Anterior cingulate cortex (tissue), 58 donors: ENCODE measurements around the gene OGFOD3.

Source experiments
- DNase-seq, 58 donors: peaks; one replicate each; lab custom pipeline; 2025; lab: John Stamatoyannopoulos, UW

OGFOD3 gene

GRCh38 chr17:82411396-82412053, 6.9 kb downstream of the OGFOD3 start:
- no peak for DNase-seq

DNA sequence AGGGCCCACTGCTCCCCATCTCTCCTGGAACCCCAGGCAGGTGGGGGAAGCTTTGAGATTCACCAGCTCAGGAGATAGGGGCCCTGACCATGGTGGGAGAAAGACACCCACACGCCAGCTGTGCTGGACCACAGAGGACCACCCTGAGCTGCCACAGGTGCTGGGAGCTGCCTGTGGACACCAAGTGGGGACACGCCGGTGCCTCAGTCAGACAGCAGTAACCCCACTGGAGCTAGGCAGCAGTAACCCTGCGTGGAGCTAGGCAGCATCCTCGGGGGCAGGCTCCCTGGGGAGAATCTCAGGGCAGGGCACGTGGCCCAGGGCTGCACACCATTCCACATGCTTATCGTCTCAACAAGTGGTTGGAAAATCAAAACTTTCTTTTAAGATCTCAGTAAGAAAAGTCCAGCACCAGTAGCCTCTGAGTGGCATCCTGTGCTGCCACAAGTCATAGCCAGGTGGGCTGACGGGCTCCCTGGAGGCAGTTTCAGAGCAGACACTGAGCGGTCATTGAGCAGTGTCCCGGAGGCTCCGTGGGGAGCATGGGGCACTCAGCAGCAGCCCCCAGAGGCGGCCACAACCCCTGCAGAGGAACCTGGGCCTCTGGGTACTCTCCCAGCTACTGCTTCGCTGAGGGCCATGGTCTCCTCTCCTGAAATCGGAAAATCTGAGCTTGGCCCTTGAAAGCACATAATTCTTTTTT, 8.2 kb downstream of the OGFOD3 start:
- no peak for DNase-seq

- no peak for DNase-seq
Measured at GRCh38 chr17:82408938-82409318, 9.5 kb downstream of the OGFOD3 start.

- no peak for DNase-seq
Measured at GRCh38 chr17:82408288-82408937, 10.0 kb downstream of the OGFOD3 start.

DNA sequence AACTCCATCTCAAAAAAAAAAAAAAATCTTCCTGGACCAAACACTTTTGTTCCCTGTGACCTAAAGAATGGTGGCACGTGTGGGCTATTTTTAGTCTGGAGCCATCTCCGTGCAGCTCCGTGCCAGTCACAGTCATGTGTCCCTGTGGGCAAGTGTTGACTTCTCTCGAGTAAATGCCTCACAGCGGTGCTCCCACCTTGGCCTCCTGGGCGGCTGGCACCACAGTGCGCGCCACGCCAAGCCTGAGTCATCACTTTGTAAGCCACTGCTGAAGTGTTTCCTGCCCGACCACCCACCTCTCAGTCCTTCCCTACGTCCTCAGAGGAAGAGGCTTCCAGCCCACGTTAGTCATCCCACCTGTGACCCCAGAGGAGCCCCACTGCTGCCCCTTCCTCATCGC, 11.1 kb downstream of the OGFOD3 start:
- no peak for DNase-seq

- no peak for DNase-seq
Measured at GRCh38 chr17:82406131-82406671, 12.2 kb downstream of the OGFOD3 start.

GRCh38 chr17:82405051-82405450, 13.3 kb downstream of the OGFOD3 start:
- DNase-seq: no peak

GRCh38 chr17:82403662-82404660, 14.4 kb downstream of the OGFOD3 start:
- no peak for DNase-seq

DNA sequence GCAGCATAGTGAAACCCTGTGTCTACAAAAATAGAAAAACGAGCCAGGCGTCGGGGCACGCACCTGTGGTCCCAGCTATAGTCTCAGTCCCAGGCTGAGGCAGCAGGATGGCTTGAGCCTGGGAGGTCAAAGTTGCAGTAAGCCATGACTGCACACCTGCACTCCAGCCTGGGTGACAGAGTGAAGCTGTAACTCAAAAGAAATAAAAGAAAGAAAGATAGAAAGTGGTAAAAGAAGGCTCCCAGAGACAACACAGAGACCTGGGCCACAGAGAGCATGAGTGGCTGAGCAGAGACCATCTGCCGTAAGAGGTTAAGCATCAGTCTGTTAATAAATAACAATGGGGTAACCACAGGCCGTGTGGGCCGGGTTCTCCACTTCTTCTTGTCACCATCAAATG, 15.5 kb downstream of the OGFOD3 start:
- DNase-seq: no peak

DNA sequence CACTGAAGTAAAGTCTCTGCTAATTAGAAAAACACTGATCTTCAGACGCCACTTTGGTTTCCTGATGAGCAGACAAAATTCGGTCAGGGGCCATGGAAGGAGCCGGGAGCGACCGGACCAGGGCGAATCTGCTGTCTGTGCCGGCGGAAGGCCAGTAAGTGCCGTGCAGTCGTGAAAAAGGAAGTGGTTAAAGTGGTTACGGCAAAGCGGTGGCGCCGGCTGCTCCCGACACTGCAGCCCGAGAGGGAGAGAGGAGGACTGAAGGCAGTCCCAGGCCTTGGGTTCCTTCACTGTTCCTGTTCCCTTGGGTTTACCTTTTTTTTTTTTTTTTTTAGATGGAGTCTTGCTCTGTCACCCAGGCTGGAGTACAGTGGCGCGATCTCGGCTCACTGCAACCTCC, 17.6 kb downstream of the OGFOD3 start:
- peak in 7 of 58 donors; percentile 6 to 31 (median 13) for DNase-seq

GRCh38 chr17:82400206-82400605, 18.2 kb downstream of the OGFOD3 start:
- DNase-seq: no peak

GRCh38 chr17:82399601-82400101, 18.7 kb downstream of the OGFOD3 start:
- no peak for DNase-seq

GRCh38 chr17:82399041-82399441, 19.3 kb downstream of the OGFOD3 start:
- peak in 47 of 58 donors; percentile 11 to 88 (median 43) for DNase-seq

DNA sequence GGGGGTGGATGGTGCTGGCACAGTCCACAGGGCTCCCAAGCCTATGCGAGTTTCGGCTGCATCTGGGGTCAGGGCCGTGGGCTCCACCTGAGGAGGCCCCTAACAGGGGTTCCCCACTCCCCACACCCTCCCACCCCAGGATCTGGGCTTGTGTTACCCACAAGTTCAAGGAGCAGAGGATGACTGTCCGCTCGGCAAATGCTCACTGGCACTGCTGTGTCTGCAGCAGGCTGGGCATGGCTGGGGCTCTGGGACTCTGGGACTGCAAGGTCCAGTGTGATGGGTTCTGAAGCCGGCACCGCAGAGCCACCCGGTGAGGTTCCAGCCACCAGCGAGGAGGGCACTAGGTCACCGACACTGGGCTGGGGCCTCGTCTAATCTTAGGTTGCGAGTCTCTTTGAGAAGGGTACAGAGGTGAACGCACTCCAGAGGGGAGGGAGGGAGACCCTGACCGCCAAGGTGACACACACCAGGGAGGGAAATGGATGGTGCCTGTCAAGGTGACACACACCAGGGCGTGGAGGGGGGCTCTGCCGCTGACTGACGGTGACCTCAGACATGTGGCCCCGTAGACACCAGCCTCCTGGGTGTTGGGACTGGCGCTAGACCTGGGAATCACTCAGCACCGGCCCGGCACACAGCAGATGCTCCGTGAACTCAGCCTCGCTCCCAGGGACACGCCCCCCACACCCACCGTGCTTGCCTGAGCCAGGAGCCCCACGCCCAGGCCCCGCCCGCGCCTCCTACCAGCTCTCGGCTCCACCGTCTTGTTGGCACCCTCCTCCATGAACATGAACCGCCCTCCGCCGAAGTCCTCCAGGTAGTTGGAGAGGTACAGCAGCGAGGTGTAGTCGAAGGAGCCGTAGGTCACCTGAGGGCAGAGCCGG, 20.7 kb downstream of the OGFOD3 start:
- no peak for DNase-seq

- DNase-seq: no peak
Measured at GRCh38 chr17:82396601-82397435, 21.6 kb downstream of the OGFOD3 start.

DNA sequence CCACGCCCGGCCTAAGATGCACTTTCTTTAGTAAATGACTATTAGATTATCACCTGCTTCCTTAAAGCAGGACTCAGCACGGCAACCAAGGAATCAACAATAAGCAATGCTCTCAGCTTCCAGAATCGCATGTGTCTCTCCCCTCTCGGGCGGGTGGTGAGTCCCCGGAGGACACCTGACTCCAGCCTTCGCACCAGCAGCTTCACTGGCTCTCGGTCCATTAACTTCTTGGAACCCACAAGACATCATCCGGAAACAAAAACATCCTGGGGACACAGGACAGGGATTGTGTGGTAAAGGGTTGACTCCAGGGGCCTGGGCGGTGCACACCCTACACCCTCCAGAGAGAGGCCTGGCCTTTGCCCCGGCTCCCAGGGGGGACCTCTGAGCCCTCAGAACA, 24.1 kb downstream of the OGFOD3 start:
- DNase-seq: no peak

GRCh38 chr17:82392941-82393340, 25.4 kb downstream of the OGFOD3 start:
- DNase-seq: no peak
